K562 (cell line): Measurements from ENCODE around the gene SEPTIN1. TPM values are rescaled to one million over a fixed set of nuclear protein-coding genes. Genes with fewer than 3 reads are reported as not detected.

Experiments used
- CHD1 ChIP-seq: fragments of 200-600 bp; sonication (generic); IDR thresholded peaks from one replicate; pipeline ENCODE4 v1.6.1; 2012; ENCODE audit warnings: mild to moderate bottlenecking, moderate library complexity, low read length, inconsistent platforms
- DDX20 ChIP-seq: fragments of 450-650 bp; IDR thresholded peaks from 2 replicates; pipeline ENCODE4 v1.6.1; 2016; ENCODE audit warnings: missing genetic modification characterization, low read depth, mild to moderate bottlenecking, missing compliant biosample characterization, moderate library complexity
- JUND ChIP-seq, 2 experiments: IDR thresholded peaks; 2 replicates in 1 of 2; 3 replicates in 1 of 2; pipeline ENCODE4 v1.6.1; 2011; ENCODE audit warnings: borderline replicate concordance in 2 of 2, low read depth in 2 of 2, low read length in 2 of 2, improper control_type of control experiment in 1 of 2, missing biosample characterization in 1 of 2, missing genetic modification characterization in 1 of 2, missing genetic modification reagents in 1 of 2
- MAFG ChIP-seq: fragments of 450-650 bp; conservative IDR thresholded peaks from 2 replicates; pipeline ENCODE4 v1.6.1; 2016; ENCODE audit warnings: missing genetic modification characterization, missing compliant biosample characterization
- MAFK ChIP-seq: IDR thresholded peaks from 2 replicates; pipeline ENCODE4 v1.6.1; 2011; ENCODE audit warnings: low read length, improper control_type of control experiment
- NFE2 ChIP-seq: IDR thresholded peaks from 2 replicates; pipeline ENCODE4 v1.6.1; 2014; ENCODE audit warnings: antibody characterized with exemption, low read depth
- NFE2L1 ChIP-seq: fragments of 450-650 bp; IDR thresholded peaks from 2 replicates; pipeline ENCODE4 v1.6.1; 2016; ENCODE audit warnings: missing genetic modification characterization, low read depth, mild to moderate bottlenecking, missing compliant biosample characterization, moderate library complexity, borderline replicate concordance
- NFYB ChIP-seq: IDR thresholded peaks from 2 replicates; pipeline ENCODE4 v1.6.1; 2011; ENCODE audit warnings: mild to moderate bottlenecking, moderate library complexity; ENCODE audit not compliant: insufficient read length; ENCODE audit errors: extremely low read depth
- RAD51 ChIP-seq: fragments of 450-650 bp; IDR thresholded peaks from 2 replicates; pipeline ENCODE4 v1.7.1; 2016; ENCODE audit warnings: low read depth, mild to moderate bottlenecking, borderline replicate concordance
- SAP30 ChIP-seq: fragments of 200-600 bp; sonication (generic); IDR thresholded peaks from 2 replicates; pipeline ENCODE4 v1.6.1; 2012; ENCODE audit warnings: borderline replicate concordance, low read depth, mild to moderate bottlenecking, moderate library complexity, low read length, control low read depth, inconsistent platforms; ENCODE audit not compliant: insufficient read depth, poor library complexity, severe bottlenecking
- SETDB1 ChIP-seq: IDR thresholded peaks from one replicate; pipeline ENCODE4 v1.6.1; 2012; ENCODE audit warnings: low read length, control low read depth, inconsistent platforms
- SIN3A ChIP-seq, 2 experiments: fragments of 150-350 bp in 1 of 2; IDR thresholded peaks; 2 replicates each; pipeline ENCODE4 v1.6.1; 2011 to 2016; ENCODE audit warnings: borderline replicate concordance in 2 of 2, low read depth in 2 of 2, low read length in 2 of 2, mild to moderate bottlenecking in 2 of 2, moderate library complexity in 2 of 2; ENCODE audit not compliant: control insufficient read depth in 1 of 2
- SREBF2 ChIP-seq: sonication (generic); formaldehyde crosslinking; IDR thresholded peaks from 2 replicates; pipeline ENCODE4 v1.4.0; 2020; ENCODE audit warnings: mild to moderate bottlenecking, missing genetic modification reagents
- XRCC3 ChIP-seq: fragments of 450-650 bp; IDR thresholded peaks from 2 replicates; pipeline ENCODE4 v1.6.1; 2017; ENCODE audit warnings: mild to moderate bottlenecking, moderate library complexity
- ZBED1 ChIP-seq: IDR thresholded peaks from 2 replicates; pipeline ENCODE4 v1.6.1; 2014
- ZFP1 ChIP-seq: fragments of 450-650 bp; formaldehyde crosslinking; IDR thresholded peaks from 2 replicates; pipeline ENCODE4 v1.4.0; 2020; ENCODE audit warnings: mild to moderate bottlenecking, mixed read lengths
- polyA plus RNA-seq, 8 experiments: library from polyadenylated mRNA; depleted of rRNA in 4 of 8; stranded (reverse) in 5 of 8; unstranded in 3 of 8; fragments of >200 nt; fragmentation: Nextera tagmentation in 2 of 8; fragmentation: Illumina TruSeq in 1 of 8; extraction: Ambion mirVana in 2 of 8; extraction: Trizol in 1 of 8; gene quantifications; 2 replicates each; pipeline versions ENCODE4 v1.2.1 to v1.2.3, GENCODE V29; 2011 to 2014; ENCODE audit warnings: inconsistent platforms in 1 of 8, missing spikeins in 1 of 8
- total RNA-seq, 7 experiments: library from RNA; depleted of rRNA in 6 of 7; stranded (reverse); fragments of >200 nt in 6 of 7; fragmentation: Illumina TruSeq in 2 of 7; extraction: Trizol in 2 of 7; gene quantifications; 2 replicates each; pipeline versions ENCODE4 v1.2.1 to v1.2.3, GENCODE V29; 2011 to 2021; ENCODE audit warnings: low replicate concordance in 1 of 7
- TF ChIP-seq, protein P1 (sequence below), 2 experiments: fragments of 450-650 bp in 1 of 2; sonication (generic) in 1 of 2; formaldehyde crosslinking in 1 of 2; IDR thresholded peaks; 2 replicates each; pipeline versions ENCODE4 v1.7.1 to v1.9.0; 2016 to 2022; ENCODE audit warnings: inconsistent platforms in 1 of 2, mild to moderate bottlenecking in 1 of 2, missing genetic modification reagents in 1 of 2

SEPTIN1 gene
- total and polyA plus RNA-seq, 9 of the 15 experiments (the other 6 are each of a cell fraction or from before 2014, with no cell fraction given), result 0.23 to 5.6 (median 1.7) TPM; not detected in 1

DNA sequence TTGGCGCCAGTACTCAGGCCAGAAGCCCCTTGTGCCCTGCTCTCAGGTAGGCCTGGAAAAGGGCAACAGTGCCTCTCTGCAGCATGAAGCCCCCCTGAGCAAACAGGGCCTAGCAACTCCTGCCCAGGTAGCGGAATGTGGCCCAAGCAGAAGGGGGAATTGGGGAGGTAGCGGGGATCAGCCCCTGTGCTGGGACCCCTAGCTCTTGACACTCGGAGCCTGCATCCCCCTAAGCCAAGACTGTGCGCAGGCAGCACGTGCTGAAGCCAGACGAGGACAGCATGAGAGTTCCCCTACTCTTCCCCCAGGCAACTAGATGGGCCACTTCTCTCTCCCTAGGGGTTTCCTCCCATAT is 26.4 kb downstream of the SEPTIN1 start (continued):
- TF ChIP-seq, protein P1, sequence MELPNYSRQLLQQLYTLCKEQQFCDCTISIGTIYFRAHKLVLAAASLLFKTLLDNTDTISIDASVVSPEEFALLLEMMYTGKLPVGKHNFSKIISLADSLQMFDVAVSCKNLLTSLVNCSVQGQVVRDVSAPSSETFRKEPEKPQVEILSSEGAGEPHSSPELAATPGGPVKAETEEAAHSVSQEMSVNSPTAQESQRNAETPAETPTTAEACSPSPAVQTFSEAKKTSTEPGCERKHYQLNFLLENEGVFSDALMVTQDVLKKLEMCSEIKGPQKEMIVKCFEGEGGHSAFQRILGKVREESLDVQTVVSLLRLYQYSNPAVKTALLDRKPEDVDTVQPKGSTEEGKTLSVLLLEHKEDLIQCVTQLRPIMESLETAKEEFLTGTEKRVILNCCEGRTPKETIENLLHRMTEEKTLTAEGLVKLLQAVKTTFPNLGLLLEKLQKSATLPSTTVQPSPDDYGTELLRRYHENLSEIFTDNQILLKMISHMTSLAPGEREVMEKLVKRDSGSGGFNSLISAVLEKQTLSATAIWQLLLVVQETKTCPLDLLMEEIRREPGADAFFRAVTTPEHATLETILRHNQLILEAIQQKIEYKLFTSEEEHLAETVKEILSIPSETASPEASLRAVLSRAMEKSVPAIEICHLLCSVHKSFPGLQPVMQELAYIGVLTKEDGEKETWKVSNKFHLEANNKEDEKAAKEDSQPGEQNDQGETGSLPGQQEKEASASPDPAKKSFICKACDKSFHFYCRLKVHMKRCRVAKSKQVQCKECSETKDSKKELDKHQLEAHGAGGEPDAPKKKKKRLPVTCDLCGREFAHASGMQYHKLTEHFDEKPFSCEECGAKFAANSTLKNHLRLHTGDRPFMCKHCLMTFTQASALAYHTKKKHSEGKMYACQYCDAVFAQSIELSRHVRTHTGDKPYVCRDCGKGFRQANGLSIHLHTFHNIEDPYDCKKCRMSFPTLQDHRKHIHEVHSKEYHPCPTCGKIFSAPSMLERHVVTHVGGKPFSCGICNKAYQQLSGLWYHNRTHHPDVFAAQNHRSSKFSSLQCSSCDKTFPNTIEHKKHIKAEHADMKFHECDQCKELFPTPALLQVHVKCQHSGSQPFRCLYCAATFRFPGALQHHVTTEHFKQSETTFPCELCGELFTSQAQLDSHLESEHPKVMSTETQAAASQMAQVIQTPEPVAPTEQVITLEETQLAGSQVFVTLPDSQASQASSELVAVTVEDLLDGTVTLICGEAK (IDR thresholded peaks at IDR 0.05), result no peak
- TF ChIP-seq, protein P1 (CRISPR knock-in tag; IDR thresholded peaks at IDR 0.05), result 0 out of 2 replicates have a peak, but pooled peaks have one; percentile 14
- TF ChIP-seq RAD51 (no peak), ZFP1 (CRISPR knock-in tag) (no peak), NFE2L1 (tag) (no peak), CHD1 (no peak), ZBED1 (no peak), DDX20 (tag) (no peak), XRCC3 (no peak), SIN3A (IDR thresholded peaks at IDR 0.05; ENCODE audit: borderline replicate concordance in 2 of 2, control insufficient read depth in 1 of 2, low read depth in 2 of 2, low read length in 2 of 2) (no peak), NFE2 (no peak), JUND (IDR thresholded peaks at IDR 0.05; ENCODE audit: borderline replicate concordance, low read depth, low read length) (no peak), JUND (tag; IDR thresholded peaks at IDR 0.05; ENCODE audit: borderline replicate concordance, low read depth, low read length) (no peak), SAP30 (peak; percentile 11), MAFG (no peak), MAFK (no peak), SETDB1 (no peak), NFYB (no peak), SREBF2 (CRISPR knock-in tag) (no peak)
